ENCODE data around the gene TNPO2. TPM values are rescaled to one million over a fixed set of nuclear protein-coding genes. Genes with fewer than 3 reads are reported as not detected.

The TNPO2 gene
- total RNA-seq, 2 experiments from 2014 or later, result 47.3 to 47.4 TPM

GRCh38 chr19:12733369-12734214 lies 9.9 kb upstream of the TNPO2 start:
- H3K36me3 Mint-ChIP-seq (ENCODE audit: low read depth), result peaks cover 49% of the 10 kb centered on the region
- TF ChIP-seq CTCF (IDR thresholded peaks at IDR 0.05), result no peak
- no peaks in the 10 kb centered on the region for H3K9me3 ChIP-seq (ENCODE audit: control insufficient read depth in 1 of 2, insufficient read depth in 1 of 2, low read length in 2 of 2)
- H3K4me1 ChIP-seq (ENCODE audit: insufficient read depth, low read length), result peaks cover 63% of the 10 kb centered on the region
- H3K27me3 Mint-ChIP-seq, result no peaks in the 10 kb centered on the region
- H3K9me3 Mint-ChIP-seq, result no peaks in the 10 kb centered on the region
- intact Hi-C loops (cut with DNase I, micrococcal nuclease), result loop anchor here (1.0 to 10.0 kb wide), 4 partner anchors 10 to 201 kb away; partner anchors contain the start of genes CALR (in 1 of the 2), FARSA (in 1 of the 2) and TNPO2 (in 1 of the 2)
- H3K36me3 ChIP-seq (ENCODE audit: insufficient read depth, low read length), result peaks cover 35% of the 10 kb centered on the region
- H3K4me3 Mint-ChIP-seq, result peak overlapping the region; percentile 98
- no peak for ATAC-seq (ENCODE audit: poor library complexity)
- H3K27ac Mint-ChIP-seq, result peak overlapping the region; percentile 82
- ChIA-PET CTCF (interaction anchor here (0.6 to 3.1 kb wide), 15 partner anchors 10 to 114 kb away, joined by 3 to 38 read pairs (median 4); partner anchors contain the start of genes FBXW9, RNASEH2A and TNPO2), POLR2A (interaction anchor here (0.6 to 4.4 kb wide), 16 partner anchors 11 to 1706 kb away, joined by 3 to 79 read pairs (median 4); partner anchors contain the start of genes DHPS, FBXW9, GCDH and JUNB)
- H3K4me3 ChIP-seq (ENCODE audit: low read length), result peak overlapping the region; percentile 99
- H3K27ac ChIP-seq (ENCODE audit: low read depth in 1 of 2, low read length in 2 of 2), result peak overlapping the region; percentile 73 to 90
- H3K27me3 ChIP-seq (ENCODE audit: control insufficient read depth in 1 of 2, insufficient read depth in 2 of 2, low read length in 2 of 2), result no peaks in the 10 kb centered on the region
- peaks cover 47% of the 10 kb centered on the region for H3K4me1 Mint-ChIP-seq (ENCODE audit: low read depth)
- DNase-seq, result peak in 8 of 14 experiments; percentile 12 to 74 (median 42)

DNA sequence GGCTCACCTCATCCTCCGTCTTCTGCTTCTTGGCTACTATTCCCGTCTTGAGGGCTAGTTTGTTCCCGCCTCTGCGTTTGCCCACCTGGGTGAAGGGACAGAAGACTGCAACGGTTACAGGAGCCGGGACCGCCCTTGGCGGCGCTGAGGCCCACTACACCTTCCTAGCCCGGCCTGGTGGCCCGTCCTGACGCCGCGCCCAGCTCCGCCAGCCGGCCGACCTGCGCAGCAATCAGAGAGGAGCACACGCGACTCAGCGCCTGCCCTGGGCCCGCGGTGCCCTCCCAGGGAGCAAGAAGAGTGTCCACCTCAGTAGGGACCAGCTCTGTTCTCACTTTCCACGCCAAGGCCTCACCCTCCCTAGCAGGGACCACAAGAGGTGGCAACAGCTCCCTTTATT lies 7.6 kb upstream of the TNPO2 start:
- Mint-ChIP-seq H3K9me3 (no peaks in the 10 kb centered on the region), H3K4me3 (no peak overlapping the region), H3K27ac (no peak overlapping the region), H3K36me3 (ENCODE audit: low read depth) (peaks cover 48% of the 10 kb centered on the region), H3K4me1 (ENCODE audit: low read depth) (peaks cover 34% of the 10 kb centered on the region), H3K27me3 (no peaks in the 10 kb centered on the region)
- no peak for DNase-seq
- POLR2A ChIA-PET, result interaction anchor here (4.4 kb wide), 1 partner anchor 8 kb away, joined by 79 read pairs; the partner anchor contains the start of gene TNPO2
- intact Hi-C loops (cut with DNase I, micrococcal nuclease), result loop anchor here in 1 of 2 experiments (10.0 kb wide), 1 partner anchor 203 kb away; the partner anchor contains the start of genes CALR and FARSA
- H3K9me3 ChIP-seq (ENCODE audit: control insufficient read depth in 1 of 2, insufficient read depth in 1 of 2, low read length in 2 of 2), result no peaks in the 10 kb centered on the region
- peaks cover 44% of the 10 kb centered on the region for H3K4me1 ChIP-seq (ENCODE audit: insufficient read depth, low read length)
- H3K27me3 ChIP-seq (ENCODE audit: control insufficient read depth in 1 of 2, insufficient read depth in 2 of 2, low read length in 2 of 2), result no peaks in the 10 kb centered on the region
- no peak overlapping the region for H3K27ac ChIP-seq (ENCODE audit: low read depth in 1 of 2, low read length in 2 of 2)
- no peak overlapping the region for H3K4me3 ChIP-seq (ENCODE audit: low read length)
- ATAC-seq (ENCODE audit: poor library complexity), result no peak
- TF ChIP-seq CTCF (IDR thresholded peaks at IDR 0.05), result no peak
- CTCF ChIA-PET, result no interaction called here
- H3K36me3 ChIP-seq (ENCODE audit: insufficient read depth, low read length), result peaks cover 41% of the 10 kb centered on the region

GRCh38 chr19:12730064-12730463 lies 6.3 kb upstream of the TNPO2 start:
- ATAC-seq (ENCODE audit: poor library complexity) (no peak), DNase-seq (no peak)
- Mint-ChIP-seq H3K4me1 (ENCODE audit: low read depth) (peaks cover 34% of the 10 kb centered on the region), H3K9me3 (no peaks in the 10 kb centered on the region), H3K27ac (no peak overlapping the region), H3K27me3 (no peaks in the 10 kb centered on the region), H3K4me3 (peak overlapping the region; percentile 72), H3K36me3 (ENCODE audit: low read depth) (peaks cover 49% of the 10 kb centered on the region)
- intact Hi-C loops (cut with DNase I, micrococcal nuclease), result loop anchor here in 1 of 2 experiments (10.0 kb wide), 1 partner anchor 205 kb away; the partner anchor contains the start of genes CALR and FARSA
- Histone ChIP-seq H3K4me1 (ENCODE audit: insufficient read depth, low read length) (peaks cover 34% of the 10 kb centered on the region), H3K4me3 (ENCODE audit: low read length) (no peak overlapping the region), H3K36me3 (ENCODE audit: insufficient read depth, low read length) (peaks cover 41% of the 10 kb centered on the region), H3K9me3 (ENCODE audit: control insufficient read depth in 1 of 2, insufficient read depth in 1 of 2, low read length in 2 of 2) (no peaks in the 10 kb centered on the region), H3K27me3 (ENCODE audit: control insufficient read depth in 1 of 2, insufficient read depth in 2 of 2, low read length in 2 of 2) (no peaks in the 10 kb centered on the region), H3K27ac (ENCODE audit: low read depth in 1 of 2, low read length in 2 of 2) (no peak overlapping the region)
- ChIA-PET CTCF (no interaction called here), POLR2A (no interaction called here)
- no peak for TF ChIP-seq CTCF (IDR thresholded peaks at IDR 0.05)

All from CD4-positive, alpha-beta T cell (primary cell).